Measurements from ENCODE around the gene HLCS. TPM values are rescaled to one million over a fixed set of nuclear protein-coding genes. Genes with fewer than 3 reads are reported as not detected.

The HLCS gene
- total RNA-seq, 1 experiment from 2014 or later = 12.7 TPM

DNA sequence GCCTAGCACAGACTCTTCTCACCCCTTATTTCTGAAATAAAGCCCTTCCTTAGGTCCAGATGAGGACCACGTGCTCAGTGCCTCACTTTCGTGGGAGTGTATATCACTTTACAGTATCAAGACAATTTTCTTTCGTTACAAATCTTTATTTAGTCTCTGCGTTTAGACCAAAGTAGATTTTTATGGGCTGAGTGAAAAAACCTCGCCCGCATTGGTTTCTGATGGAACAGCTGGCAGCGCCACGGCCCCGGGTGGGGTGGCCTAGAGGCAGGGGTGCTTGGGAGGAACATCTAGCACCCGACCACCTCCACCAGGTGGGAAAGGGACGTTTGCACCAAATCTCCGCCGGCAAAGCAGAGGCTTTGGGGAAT lies 260.0 kb downstream of the HLCS start:
- Histone ChIP-seq H3K23ac (ENCODE audit: insufficient read length, low read depth, low read length) (no peak overlapping the region), H3K18ac (ENCODE audit: insufficient read length, low read depth, low read length) (no peak overlapping the region), H4K20me1 (ENCODE audit: control insufficient read depth, insufficient read depth, insufficient read length) (peaks cover 2% of the 10 kb centered on the region), H3K56ac (ENCODE audit: insufficient read length, low read depth, low read length) (no peak overlapping the region), H3K79me2 (ENCODE audit: insufficient read depth, low read length) (no peaks in the 10 kb centered on the region), H4K5ac (ENCODE audit: insufficient read length, low read depth, low read length) (no peak overlapping the region), H4K8ac (replicated peaks; ENCODE audit: insufficient read length, low read depth, low read length) (no peak overlapping the region), H3K27ac (ENCODE audit: insufficient read length, low read depth, low read length) (no peak overlapping the region), H2AFZ (ENCODE audit: low read length) (no peak overlapping the region), H2AK5ac (ENCODE audit: insufficient read length, low read length) (no peak overlapping the region), H3K14ac (ENCODE audit: insufficient read depth, low read length) (no peak overlapping the region), H3K27me3 (ENCODE audit: insufficient read depth, low read length) (peaks cover 86% of the 10 kb centered on the region), H3K4me2 (ENCODE audit: insufficient read depth, insufficient read length, low read length) (peak overlapping the region; percentile 23), H3K9ac (ENCODE audit: extremely low read depth, insufficient read length, low read length) (no peak overlapping the region), H4K91ac (ENCODE audit: insufficient read length, low read depth, low read length) (no peak overlapping the region), H3T11ph (ENCODE audit: low read length) (no peak overlapping the region), H2BK120ac (ENCODE audit: low read depth, low read length, poor library complexity, severe bottlenecking) (no peak overlapping the region), H2BK20ac (ENCODE audit: low read depth, low read length, poor library complexity, severe bottlenecking) (no peak overlapping the region), H3K23me2 (ENCODE audit: insufficient read length, low read depth, low read length, poor library complexity, severe bottlenecking) (peaks cover 10% of the 10 kb centered on the region), H2BK15ac (ENCODE audit: low read depth, low read length) (no peak overlapping the region), H3K9me3 (ENCODE audit: control insufficient read depth, low read depth, low read length) (no peaks in the 10 kb centered on the region), H2BK5ac (ENCODE audit: insufficient read length, low read length) (no peak overlapping the region), H3K79me1 (ENCODE audit: insufficient read depth, low read depth, low read length, poor library complexity, severe bottlenecking) (no peaks in the 10 kb centered on the region), H3K4me1 (ENCODE audit: insufficient read depth, low read length) (0 out of 2 replicates have a peak, but pooled peaks cover 2% of the 10 kb centered on the region), H3K4ac (ENCODE audit: low read depth, low read length) (no peak overlapping the region), H2BK12ac (ENCODE audit: insufficient read length, low read depth, low read length) (no peak overlapping the region)
- TF ChIP-seq, protein P1, sequence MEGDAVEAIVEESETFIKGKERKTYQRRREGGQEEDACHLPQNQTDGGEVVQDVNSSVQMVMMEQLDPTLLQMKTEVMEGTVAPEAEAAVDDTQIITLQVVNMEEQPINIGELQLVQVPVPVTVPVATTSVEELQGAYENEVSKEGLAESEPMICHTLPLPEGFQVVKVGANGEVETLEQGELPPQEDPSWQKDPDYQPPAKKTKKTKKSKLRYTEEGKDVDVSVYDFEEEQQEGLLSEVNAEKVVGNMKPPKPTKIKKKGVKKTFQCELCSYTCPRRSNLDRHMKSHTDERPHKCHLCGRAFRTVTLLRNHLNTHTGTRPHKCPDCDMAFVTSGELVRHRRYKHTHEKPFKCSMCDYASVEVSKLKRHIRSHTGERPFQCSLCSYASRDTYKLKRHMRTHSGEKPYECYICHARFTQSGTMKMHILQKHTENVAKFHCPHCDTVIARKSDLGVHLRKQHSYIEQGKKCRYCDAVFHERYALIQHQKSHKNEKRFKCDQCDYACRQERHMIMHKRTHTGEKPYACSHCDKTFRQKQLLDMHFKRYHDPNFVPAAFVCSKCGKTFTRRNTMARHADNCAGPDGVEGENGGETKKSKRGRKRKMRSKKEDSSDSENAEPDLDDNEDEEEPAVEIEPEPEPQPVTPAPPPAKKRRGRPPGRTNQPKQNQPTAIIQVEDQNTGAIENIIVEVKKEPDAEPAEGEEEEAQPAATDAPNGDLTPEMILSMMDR (conservative IDR thresholded peaks at IDR 0.05) = no peak; the same call in 1 of the 3 replicates
- no CpG with 5 or more reads among the region's 13 CpGs for WGBS (ENCODE audit: extremely low coverage, insufficient read length, low lambda C conversion rate)
- H3K36me3 Mint-ChIP-seq (ENCODE audit: insufficient read depth in 1 of 3, low read depth in 3 of 3) = peaks cover 0 to 4% (median 1%) of the 10 kb centered on the region in 3 experiments; a peak in 3 of 7 replicates
- H3K27ac Mint-ChIP-seq = no peak overlapping the region
- DNase-seq = no peak
- H3K9me3 Mint-ChIP-seq = peaks cover 4 to 10% of the 10 kb centered on the region in 2 experiments; a peak in 3 of 5 replicates
- peaks cover 100% of the 10 kb centered on the region for H3K27me3 Mint-ChIP-seq (ENCODE audit: low read depth)
- H3K4me3 Mint-ChIP-seq = peak overlapping the region in 1 of 2 experiments; percentile 74; a peak in 3 of 5 replicates
- H3K4me1 Mint-ChIP-seq = peaks cover 45 to 63% of the 10 kb centered on the region in 2 experiments

Measured in H9 (cell line).